B cell (primary cell): ENCODE measurements around the gene ZMIZ1. TPM values are rescaled to one million over a fixed set of nuclear protein-coding genes. Genes with fewer than 3 reads are reported as not detected.

Experiments
- ATAC-seq: fragments of 200-7000 bp; cut with Tn5 transposase; one replicate; pipeline ENCODE4 v1.10.0; 2021; ENCODE audit warnings: low read depth, mild to moderate bottlenecking, moderate number of reproducible peaks, moderate library complexity
- CTCF ChIA-PET: fragments of 350-600 bp; sonication (Branson Sonifier 250); formaldehyde crosslinking; loops from one replicate; lab custom pipeline; 2021; ENCODE audit warnings: antibody characterized with exemption, inconsistent platforms; lab: Charles Lee
- POLR2A ChIA-PET: fragments of 350-600 bp; sonication (Branson Sonifier 250); formaldehyde crosslinking; loops from one replicate; lab custom pipeline; 2021; ENCODE audit warnings: antibody characterized with exemption; lab: Charles Lee
- DNase-seq: peaks from one replicate; pipeline ENCODE4 v3.0.0; 2013
- H2AFZ ChIP-seq: 2 replicates; pipeline ENCODE4 v1.6.1; 2012; ENCODE audit warnings: mild to moderate bottlenecking, low read depth, low read length; ENCODE audit not compliant: insufficient read depth, poor library complexity, severe bottlenecking
- H3K27ac ChIP-seq, 2 donors: 1 replicate in 1 of 2; 2 replicates in 1 of 2; pipeline ENCODE4 v1.5.1; 2012 to 2013; ENCODE audit warnings: low read length in 2 of 2, mild to moderate bottlenecking in 2 of 2, moderate library complexity in 1 of 2
- H3K27me3 ChIP-seq, 4 experiments: fragments of 200-600 bp in 1 of 4; sonication (generic) in 1 of 4; replicated peaks in 1 of 4; 1 replicate in 2 of 4; 2 replicates in 2 of 4; pipeline versions ENCODE4 v1.6.1 to v1.7.0; 2013 to 2016; ENCODE audit warnings: low read length in 3 of 4, mild to moderate bottlenecking in 2 of 4, mixed read lengths in 1 of 4, moderate library complexity in 1 of 4; ENCODE audit not compliant: insufficient read depth in 4 of 4, control insufficient read depth in 3 of 4; ENCODE audit errors: control extremely low read depth in 1 of 4
- H3K36me3 ChIP-seq, 2 experiments: replicated peaks in 1 of 2; 1 replicate in 1 of 2; 2 replicates in 1 of 2; pipeline versions ENCODE4 v1.6.1 to v1.7.1; 2013; ENCODE audit warnings: low read length in 1 of 2; ENCODE audit not compliant: insufficient read depth in 2 of 2, control insufficient read depth in 1 of 2; ENCODE audit errors: control extremely low read depth in 1 of 2, extremely low read depth in 1 of 2
- H3K4me1 ChIP-seq, 2 donors: fragments of 200-600 bp in 1 of 2; sonication (generic) in 1 of 2; 1 replicate in 1 of 2; 2 replicates in 1 of 2; pipeline versions ENCODE4 v1.5.1 to v1.6.1; 2013 to 2017; ENCODE audit warnings: low read length in 2 of 2; ENCODE audit not compliant: control insufficient read depth in 2 of 2, insufficient read depth in 2 of 2
- H3K4me2 ChIP-seq: replicated peaks from 2 replicates; pipeline ENCODE3; 2012; ENCODE audit warnings: mild to moderate bottlenecking, low read depth, low read length; ENCODE audit not compliant: poor library complexity, severe bottlenecking
- H3K4me3 ChIP-seq, 5 experiments: fragments of 200-600 bp in 1 of 5; sonication (generic) in 1 of 5; 1 replicate in 3 of 5; 2 replicates in 2 of 5; pipeline versions ENCODE4 v1.5.1 to v1.7.0; 2011 to 2016; ENCODE audit warnings: low read length in 4 of 5, mild to moderate bottlenecking in 4 of 5, low read depth in 2 of 5, control low read depth in 1 of 5, moderate library complexity in 1 of 5; ENCODE audit not compliant: insufficient read depth in 1 of 5; ENCODE audit errors: control extremely low read depth in 1 of 5, extremely low read depth in 1 of 5
- H3K79me2 ChIP-seq: fragments of 200-600 bp; sonication (generic); one replicate; pipeline ENCODE4 v1.6.0; 2016; ENCODE audit warnings: low read length; ENCODE audit not compliant: control insufficient read depth, insufficient read depth
- H3K9ac ChIP-seq: fragments of 200-600 bp; sonication (generic); 2 replicates; pipeline ENCODE4 v1.6.1; 2017; ENCODE audit warnings: mild to moderate bottlenecking, low read length, moderate library complexity
- H3K9me3 ChIP-seq, 3 donors: one replicate each; pipeline versions ENCODE4 v1.6.1 to v1.7.1; 2013; ENCODE audit warnings: low read length in 2 of 3; ENCODE audit not compliant: control insufficient read depth in 2 of 3, insufficient read depth in 1 of 3; ENCODE audit errors: control extremely low read depth in 1 of 3
- H4K20me1 ChIP-seq: 2 replicates; pipeline ENCODE4 v1.6.0; 2012; ENCODE audit warnings: mild to moderate bottlenecking, low read length; ENCODE audit not compliant: insufficient read depth, control insufficient read depth, poor library complexity, severe bottlenecking
- H3K27ac Mint-ChIP-seq: one replicate; pipeline ENCODE4 v1.8.0; 2021; ENCODE audit warnings: mixed read lengths
- H3K27me3 Mint-ChIP-seq: one replicate; pipeline ENCODE4 v1.8.0; 2021; ENCODE audit warnings: mixed read lengths
- H3K4me1 Mint-ChIP-seq: one replicate; pipeline ENCODE4 v1.8.0; 2021; ENCODE audit warnings: mixed read lengths
- H3K4me3 Mint-ChIP-seq: one replicate; pipeline ENCODE4 v1.8.0; 2021; ENCODE audit warnings: mixed read lengths
- H3K9me3 Mint-ChIP-seq: one replicate; pipeline ENCODE4 v1.8.0; 2022; ENCODE audit warnings: mixed read lengths; ENCODE audit not compliant: insufficient read depth
- EZH2 ChIP-seq: IDR thresholded peaks from 2 replicates; pipeline ENCODE4 v1.6.1; 2012; ENCODE audit warnings: borderline replicate concordance, low read depth, mild to moderate bottlenecking, moderate library complexity, low read length; ENCODE audit not compliant: insufficient read depth, poor library complexity, severe bottlenecking
- WGBS: methylation state at CpG from one replicate; pipeline ENCODE4 v1.1.5; 2013; ENCODE audit warnings: missing lambda C conversion rate; ENCODE audit not compliant: insufficient coverage; 5-methylcytosine and 5-hydroxymethylcytosine counted together
- intact Hi-C: fragments of 100-400 bp; cut with micrococcal nuclease; formaldehyde crosslinking; loops from one replicate; pipeline ENCODE4 v1.10.0; 2022
- polyA plus RNA-seq: library from polyadenylated mRNA; depleted of rRNA; stranded (reverse); fragments of >200 nt; gene quantifications from 2 replicates; pipeline ENCODE4 v1.2.3, GENCODE V29; 2012
- total RNA-seq, 2 donors: library from RNA; stranded (reverse); fragments of 120-200 nt in 1 of 2; gene quantifications; 1 replicate in 1 of 2; 2 replicates in 1 of 2; pipeline versions ENCODE4 v1.2.3 to v1.2.4, GENCODE V29; 2013 to 2022
- TF ChIP-seq, protein P1 (sequence below): fragments of 200-600 bp; IDR thresholded peaks from one replicate; pipeline ENCODE4 v1.8.0; 2022; ENCODE audit warnings: antibody characterized with exemption, mild to moderate bottlenecking

The ZMIZ1 gene
- total and polyA plus RNA-seq, 2 donors (not counting 1 experiment from before 2014, with no cell fraction given): 14.3 to 64.9 TPM

DNA sequence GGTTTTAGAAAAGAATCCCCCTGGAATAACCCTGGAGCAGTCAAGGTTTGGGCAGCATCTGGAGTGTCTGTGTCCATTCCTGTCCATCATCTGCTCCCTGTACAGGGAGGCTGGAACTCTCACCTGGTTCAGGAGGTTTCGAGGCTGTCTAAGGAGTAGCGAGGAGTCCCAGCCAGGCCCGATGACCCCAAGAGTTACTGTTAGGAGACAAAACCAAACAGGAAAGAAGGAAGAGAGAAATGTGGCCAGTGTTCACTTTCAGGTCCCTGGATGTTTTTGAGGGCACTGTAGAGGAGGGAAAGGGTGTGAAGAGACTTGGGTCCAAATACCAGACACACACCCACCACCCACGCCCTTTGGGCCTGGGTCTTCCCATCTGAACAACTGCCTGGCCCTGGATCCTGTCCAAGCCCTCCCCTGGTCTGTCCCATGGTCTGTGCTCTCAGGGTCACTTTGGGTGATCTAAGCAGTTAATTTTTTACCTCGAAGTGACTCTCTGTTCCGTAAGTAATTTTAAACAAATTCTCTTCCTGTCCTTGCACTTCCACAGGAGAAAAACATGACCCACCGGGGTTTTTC lies 117.1 kb downstream of the ZMIZ1 start:
- TF ChIP-seq EZH2: no peak
- TF ChIP-seq, protein P1, sequence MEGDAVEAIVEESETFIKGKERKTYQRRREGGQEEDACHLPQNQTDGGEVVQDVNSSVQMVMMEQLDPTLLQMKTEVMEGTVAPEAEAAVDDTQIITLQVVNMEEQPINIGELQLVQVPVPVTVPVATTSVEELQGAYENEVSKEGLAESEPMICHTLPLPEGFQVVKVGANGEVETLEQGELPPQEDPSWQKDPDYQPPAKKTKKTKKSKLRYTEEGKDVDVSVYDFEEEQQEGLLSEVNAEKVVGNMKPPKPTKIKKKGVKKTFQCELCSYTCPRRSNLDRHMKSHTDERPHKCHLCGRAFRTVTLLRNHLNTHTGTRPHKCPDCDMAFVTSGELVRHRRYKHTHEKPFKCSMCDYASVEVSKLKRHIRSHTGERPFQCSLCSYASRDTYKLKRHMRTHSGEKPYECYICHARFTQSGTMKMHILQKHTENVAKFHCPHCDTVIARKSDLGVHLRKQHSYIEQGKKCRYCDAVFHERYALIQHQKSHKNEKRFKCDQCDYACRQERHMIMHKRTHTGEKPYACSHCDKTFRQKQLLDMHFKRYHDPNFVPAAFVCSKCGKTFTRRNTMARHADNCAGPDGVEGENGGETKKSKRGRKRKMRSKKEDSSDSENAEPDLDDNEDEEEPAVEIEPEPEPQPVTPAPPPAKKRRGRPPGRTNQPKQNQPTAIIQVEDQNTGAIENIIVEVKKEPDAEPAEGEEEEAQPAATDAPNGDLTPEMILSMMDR: no peak
- no peak overlapping the region for H3K27ac ChIP-seq
- H4K20me1 ChIP-seq: no peaks in the 10 kb centered on the region
- ChIA-PET CTCF (no interaction called here), POLR2A (no interaction called here)
- no peaks in the 10 kb centered on the region for H3K79me2 ChIP-seq
- H3K27me3 Mint-ChIP-seq: peaks cover 16% of the 10 kb centered on the region
- no peak overlapping the region for H3K9ac ChIP-seq
- H3K4me3 Mint-ChIP-seq: no peak overlapping the region
- H3K9me3 ChIP-seq: no peaks in the 10 kb centered on the region
- no peak overlapping the region for H2AFZ ChIP-seq
- H3K4me1 Mint-ChIP-seq: no peaks in the 10 kb centered on the region
- ATAC-seq (no peak), DNase-seq (no peak)
- peaks cover 0 to 8% (median 0%) of the 10 kb centered on the region in 4 experiments for H3K27me3 ChIP-seq
- no peak overlapping the region for H3K27ac Mint-ChIP-seq
- no peaks in the 10 kb centered on the region for H3K9me3 Mint-ChIP-seq
- 61% methylated on average over 5 of the region's 7 CpGs for WGBS
- H3K4me1 ChIP-seq: no peaks in the 10 kb centered on the region
- H3K4me3 ChIP-seq: no peak overlapping the region
- no peak overlapping the region for H3K4me2 ChIP-seq
- intact Hi-C loops: no loop called here
- H3K36me3 ChIP-seq: no peaks in the 10 kb centered on the region

DNA sequence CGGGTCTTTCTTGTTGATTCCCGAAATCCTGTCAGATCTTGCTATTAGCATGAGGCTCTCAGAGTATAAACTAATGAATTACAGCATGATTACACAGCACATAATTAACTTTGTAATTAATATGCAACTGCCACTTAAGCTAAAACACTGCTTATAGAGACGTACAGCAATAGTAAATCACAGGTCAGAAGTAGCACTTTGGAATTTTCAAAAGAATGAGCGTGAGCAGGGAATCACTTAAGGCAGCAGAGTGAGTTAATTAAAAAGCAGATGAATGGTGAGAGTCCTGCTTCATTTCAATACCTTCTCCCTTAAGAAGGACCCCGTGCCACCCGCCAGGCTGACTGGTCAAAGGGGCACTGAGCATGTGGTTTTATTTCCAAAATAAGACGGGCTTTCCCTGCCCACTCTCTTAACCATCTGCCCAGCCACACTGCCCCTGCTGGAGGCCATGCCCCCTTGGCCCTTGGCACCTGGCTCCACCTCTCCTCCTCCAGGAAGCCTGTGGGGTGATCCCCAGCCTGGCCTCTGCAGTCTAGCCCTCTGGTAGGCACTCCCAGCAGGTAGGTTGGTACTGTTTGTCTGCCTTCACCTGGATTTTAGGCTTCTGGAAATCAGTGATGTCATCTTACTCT lies 117.8 kb downstream of the ZMIZ1 start:
- no peak for ATAC-seq
- no CpG with 5 or more reads among the region's 7 CpGs for WGBS
- H3K9me3 Mint-ChIP-seq: peaks cover 3% of the 10 kb centered on the region
- Histone ChIP-seq H3K27ac (no peak overlapping the region), H4K20me1 (no peaks in the 10 kb centered on the region), H3K79me2 (no peaks in the 10 kb centered on the region), H3K9ac (no peak overlapping the region), H3K27me3 (peaks cover 0 to 2% (median 0%) of the 10 kb centered on the region in 4 experiments), H3K36me3 (no peaks in the 10 kb centered on the region), H3K4me3 (no peak overlapping the region), H3K4me2 (no peak overlapping the region), H3K4me1 (no peaks in the 10 kb centered on the region), H3K9me3 (peaks cover 0 to 6% (median 4%) of the 10 kb centered on the region in 3 donors), H2AFZ (no peak overlapping the region)
- no peaks in the 10 kb centered on the region for H3K4me1 Mint-ChIP-seq
- ChIA-PET POLR2A (no interaction called here), CTCF (interaction anchor here (1.7 kb wide), 1 partner anchor 1140 kb away, joined by 9 read pairs; no protein-coding TSS in a partner anchor)
- DNase-seq: no peak
- H3K27ac Mint-ChIP-seq: no peak overlapping the region
- TF ChIP-seq, protein P1: no peak
- no peak for TF ChIP-seq EZH2
- H3K27me3 Mint-ChIP-seq: peaks cover 16% of the 10 kb centered on the region
- intact Hi-C loops: no loop called here
- H3K4me3 Mint-ChIP-seq: no peak overlapping the region
